Activated T-helper 17 cell treated with anti-CD3 and anti-CD28 coated beads, Interleukin-2, amount 50 U/mL, for 72 hours (primary cell): ENCODE data around the gene ZFHX2. TPM values are rescaled to one million over a fixed set of nuclear protein-coding genes. Genes with fewer than 3 reads are reported as not detected.

Source experiments
- ATAC-seq: fragments of 150-1000 bp; cut with Tn5 transposase; replicated peaks from 2 replicates; pipeline ENCODE4 v1.10.0; 2021; ENCODE audit warnings: mild to moderate bottlenecking, moderate library complexity
- H3K27ac Mint-ChIP-seq: one replicate; pipeline ENCODE4 v1.8.0; 2022; ENCODE audit warnings: mixed read lengths
- H3K27me3 Mint-ChIP-seq: one replicate; pipeline ENCODE4 v1.8.0; 2022; ENCODE audit warnings: mixed read lengths
- H3K36me3 Mint-ChIP-seq: one replicate; pipeline ENCODE4 v1.8.0; 2022; ENCODE audit warnings: low read depth, mild to moderate bottlenecking, mixed read lengths
- H3K4me1 Mint-ChIP-seq: one replicate; pipeline ENCODE4 v1.8.0; 2022; ENCODE audit warnings: mixed read lengths
- H3K4me3 Mint-ChIP-seq: one replicate; pipeline ENCODE4 v1.8.0; 2022; ENCODE audit warnings: mild to moderate bottlenecking, mixed read lengths
- H3K9me3 Mint-ChIP-seq: one replicate; pipeline ENCODE4 v1.8.0; 2022; ENCODE audit warnings: mixed read lengths
- total RNA-seq, 2 donors: library from RNA; stranded (reverse); gene quantifications; one replicate each; pipeline ENCODE4 v1.2.3, GENCODE V29; 2022

The ZFHX2 gene
- total RNA-seq, 2 donors from 2014 or later = 2.1 to 2.3 TPM

GRCh38 chr14:23579311-23579630 lies 27.7 kb upstream of the ZFHX2 start:
- Mint-ChIP-seq H3K27ac (no peak overlapping the region), H3K4me1 (peaks cover 6% of the 10 kb centered on the region), H3K9me3 (no peaks in the 10 kb centered on the region), H3K4me3 (no peak overlapping the region), H3K36me3 (peaks cover 6% of the 10 kb centered on the region), H3K27me3 (peaks cover 36% of the 10 kb centered on the region)
- no peak for ATAC-seq

GRCh38 chr14:23578560-23579310 lies 27.2 kb upstream of the ZFHX2 start, which contains the start of gene JPH4:
Gene JPH4 (minus strand): TSS chr14:23578790. CDS start chr14:23577453, 1,337 bp downstream.
- Mint-ChIP-seq H3K27ac (no peak within 1 kb of the TSS), H3K27me3 (peaks cover 35% of the 10 kb centered on the region), H3K4me1 (peaks cover 6% of the 10 kb centered on the region), H3K4me3 (no peak within 1 kb of the TSS), H3K9me3 (no peaks in the 10 kb centered on the region), H3K36me3 (peaks cover 6% of the 10 kb centered on the region)
- no peak for ATAC-seq

GRCh38 chr14:23577710-23578392 lies 26.3 kb upstream of the ZFHX2 start:
- peaks cover 6% of the 10 kb centered on the region for H3K4me1 Mint-ChIP-seq
- peaks cover 37% of the 10 kb centered on the region for H3K27me3 Mint-ChIP-seq

GRCh38 chr14:23577004-23577681 lies 25.6 kb upstream of the ZFHX2 start:
- peaks cover 8% of the 10 kb centered on the region for H3K4me1 Mint-ChIP-seq
- ATAC-seq = no peak
- no peak overlapping the region for H3K27ac Mint-ChIP-seq
- H3K36me3 Mint-ChIP-seq = peaks cover 6% of the 10 kb centered on the region
- H3K9me3 Mint-ChIP-seq = no peaks in the 10 kb centered on the region
- H3K4me3 Mint-ChIP-seq = peak overlapping the region; percentile 63
- peaks cover 39% of the 10 kb centered on the region for H3K27me3 Mint-ChIP-seq

More at GRCh38 chr14:23577710-23578392, 26.3 kb upstream of the ZFHX2 start:
- H3K36me3 Mint-ChIP-seq = peaks cover 6% of the 10 kb centered on the region
- no peak for ATAC-seq
- H3K9me3 Mint-ChIP-seq = no peaks in the 10 kb centered on the region
- H3K4me3 Mint-ChIP-seq = no peak overlapping the region
- no peak overlapping the region for H3K27ac Mint-ChIP-seq

- Mint-ChIP-seq H3K4me1 (peaks cover 20% of the 10 kb centered on the region), H3K36me3 (peaks cover 6% of the 10 kb centered on the region), H3K9me3 (no peaks in the 10 kb centered on the region), H3K4me3 (no peak overlapping the region), H3K27me3 (peaks cover 27% of the 10 kb centered on the region), H3K27ac (no peak overlapping the region)
- ATAC-seq = no peak
Observed at GRCh38 chr14:23573384-23574015, 21.9 kb upstream of the ZFHX2 start.

GRCh38 chr14:23572836-23573235 lies 21.3 kb upstream of the ZFHX2 start:
- H3K9me3 Mint-ChIP-seq = no peaks in the 10 kb centered on the region
- ATAC-seq = no peak
- H3K27me3 Mint-ChIP-seq = peaks cover 23% of the 10 kb centered on the region
- peaks cover 22% of the 10 kb centered on the region for H3K4me1 Mint-ChIP-seq
- no peak overlapping the region for H3K4me3 Mint-ChIP-seq
- peaks cover 6% of the 10 kb centered on the region for H3K36me3 Mint-ChIP-seq
- H3K27ac Mint-ChIP-seq = peak overlapping the region; percentile 9

GRCh38 chr14:23572524-23572828 lies 20.9 kb upstream of the ZFHX2 start:
- H3K27me3 Mint-ChIP-seq = peaks cover 23% of the 10 kb centered on the region
- no peak overlapping the region for H3K4me3 Mint-ChIP-seq
- peaks cover 25% of the 10 kb centered on the region for H3K4me1 Mint-ChIP-seq
- H3K36me3 Mint-ChIP-seq = peaks cover 10% of the 10 kb centered on the region
- no peaks in the 10 kb centered on the region for H3K9me3 Mint-ChIP-seq
- peak overlapping the region; percentile 9 for H3K27ac Mint-ChIP-seq
- ATAC-seq = no peak

GRCh38 chr14:23571701-23572523 lies 20.3 kb upstream of the ZFHX2 start:
- Mint-ChIP-seq H3K36me3 (peaks cover 15% of the 10 kb centered on the region), H3K27ac (peak overlapping the region; percentile 46), H3K27me3 (peaks cover 23% of the 10 kb centered on the region), H3K4me3 (no peak overlapping the region), H3K4me1 (peaks cover 25% of the 10 kb centered on the region), H3K9me3 (no peaks in the 10 kb centered on the region)
- ATAC-seq = no peak

- Mint-ChIP-seq H3K4me1 (peaks cover 19% of the 10 kb centered on the region), H3K9me3 (no peaks in the 10 kb centered on the region), H3K27me3 (peaks cover 16% of the 10 kb centered on the region), H3K27ac (no peak overlapping the region), H3K4me3 (no peak overlapping the region), H3K36me3 (peaks cover 18% of the 10 kb centered on the region)
- no peak for ATAC-seq
Observed at GRCh38 chr14:23570806-23571483, 19.4 kb upstream of the ZFHX2 start.

GRCh38 chr14:23569443-23570151 lies 18.0 kb upstream of the ZFHX2 start:
- no peak for ATAC-seq
- no peaks in the 10 kb centered on the region for H3K9me3 Mint-ChIP-seq
- peak overlapping the region; percentile 98 for H3K27ac Mint-ChIP-seq
- H3K4me1 Mint-ChIP-seq = peaks cover 19% of the 10 kb centered on the region
- H3K36me3 Mint-ChIP-seq = peaks cover 31% of the 10 kb centered on the region
- no peak overlapping the region for H3K4me3 Mint-ChIP-seq
- H3K27me3 Mint-ChIP-seq = peaks cover 12% of the 10 kb centered on the region

GRCh38 chr14:23568600-23569331 lies 17.2 kb upstream of the ZFHX2 start:
- peaks cover 39% of the 10 kb centered on the region for H3K36me3 Mint-ChIP-seq
- H3K27ac Mint-ChIP-seq = peak overlapping the region; percentile 98
- peaks cover 19% of the 10 kb centered on the region for H3K4me1 Mint-ChIP-seq
- H3K9me3 Mint-ChIP-seq = no peaks in the 10 kb centered on the region
- peaks cover 10% of the 10 kb centered on the region for H3K27me3 Mint-ChIP-seq
- ATAC-seq = no peak
- H3K4me3 Mint-ChIP-seq = peak overlapping the region; percentile 98

GRCh38 chr14:23568021-23568599 lies 16.5 kb upstream of the ZFHX2 start:
- ATAC-seq = no peak
- H3K4me1 Mint-ChIP-seq = peaks cover 20% of the 10 kb centered on the region

More at GRCh38 chr14:23568021-23568599, 16.5 kb upstream of the ZFHX2 start:
- Mint-ChIP-seq H3K9me3 (no peaks in the 10 kb centered on the region), H3K27me3 (peaks cover 9% of the 10 kb centered on the region), H3K27ac (peak overlapping the region; percentile 98), H3K36me3 (peaks cover 46% of the 10 kb centered on the region), H3K4me3 (peak overlapping the region; percentile 98)
